AG04449 (cell line): ENCODE results near the gene RPL41.

ENCODE experiments used
- CTCF ChIA-PET: fragments of 350-600 bp; formaldehyde crosslinking; extraction: SDS; loops from one replicate; lab custom pipeline; 2021; ENCODE audit warnings: antibody characterized with exemption; lab: Yijun Ruan, JAX
- POLR2A ChIA-PET: fragments of 400-600, 350-600 bp; formaldehyde crosslinking; extraction: SDS; loops from one replicate; lab custom pipeline; 2020; ENCODE audit warnings: antibody characterized with exemption, inconsistent platforms; lab: Yijun Ruan, JAX
- DNase-seq: peaks from one replicate; pipeline ENCODE4 v3.0.0-alpha.2; 2010; ENCODE audit warnings: low read depth, low spot score
- H3K4me3 ChIP-seq: 2 replicates; pipeline ENCODE4 v1.5.1; 2011; ENCODE audit warnings: low read depth, mild to moderate bottlenecking, control low read depth, low read length
- CTCF ChIP-seq: IDR thresholded peaks from one replicate; pipeline ENCODE4 v1.5.1; 2011; ENCODE audit warnings: mild to moderate bottlenecking, moderate library complexity, low read length, control low read depth, inconsistent platforms; ENCODE audit not compliant: insufficient read depth; ENCODE audit errors: missing control alignments

Gene RPL41

GRCh38 chr12:56104109-56104814 is 12.2 kb upstream of the RPL41 start, which contains the start of gene PA2G4:
Gene PA2G4, plus strand, starts transcription at chr12:56104559. Its CDS starts 179 bp downstream, at chr12:56104738.
- DNase-seq, result peak; percentile 85
- POLR2A ChIA-PET, result interaction anchor here (0.6 to 3.7 kb wide), 13 partner anchors 9 to 374 kb away, joined by 3 to 49 read pairs (median 4); partner anchors contain the start of genes ERBB3, ESYT1, ORMDL2 and RAB5B
- TF ChIP-seq CTCF, result no peak
- H3K4me3 ChIP-seq, result peak within 1 kb of the TSS; percentile 88
- CTCF ChIA-PET, result interaction anchor here (0.7 to 4.7 kb wide), 16 partner anchors 8 to 364 kb away, joined by 3 to 34 read pairs (median 4); partner anchors contain the start of genes ERBB3 and ZC3H10

GRCh38 chr12:56104815-56105608 is 11.4 kb upstream of the RPL41 start:
- peak overlapping the region; percentile 88 for H3K4me3 ChIP-seq
- no peak for DNase-seq
- ChIA-PET CTCF (interaction anchor here (0.7 to 4.7 kb wide), 13 partner anchors 8 to 365 kb away, joined by 3 to 34 read pairs (median 4); partner anchors contain the start of genes ERBB3 and ZC3H10), POLR2A (interaction anchor here (0.7 to 3.7 kb wide), 8 partner anchors 11 to 287 kb away, joined by 3 to 49 read pairs (median 8); partner anchors contain the start of genes ERBB3, ESYT1, ORMDL2 and RPL41)
- TF ChIP-seq CTCF, result no peak

- DNase-seq, result no peak
- H3K4me3 ChIP-seq, result peak overlapping the region; percentile 88
- TF ChIP-seq CTCF, result no peak
- CTCF ChIA-PET, result interaction anchor here (1.6 to 4.7 kb wide), 7 partner anchors 13 to 364 kb away, joined by 3 to 34 read pairs (median 13); partner anchors contain the start of genes ERBB3 and ZC3H10
- POLR2A ChIA-PET, result interaction anchor here (0.7 to 3.7 kb wide), 2 partner anchors 11 to 58 kb away, joined by 7 to 49 read pairs; partner anchors contain the start of genes RPL41 and ZC3H10
Measured at GRCh38 chr12:56105609-56105902, 10.9 kb upstream of the RPL41 start.

- DNase-seq, result no peak
- POLR2A ChIA-PET, result interaction anchor here (1.5 kb wide), 1 partner anchor 11 kb away, joined by 3 read pairs; the partner anchor contains the start of gene ZC3H10
- no peak overlapping the region for H3K4me3 ChIP-seq
- CTCF ChIA-PET, result interaction anchor here (0.5 to 3.5 kb wide), 6 partner anchors 11 to 486 kb away, joined by 3 to 20 read pairs (median 6); partner anchors contain the start of genes SMARCC2 and ZC3H10
- no peak for TF ChIP-seq CTCF
Measured at GRCh38 chr12:56107242-56107641, 9.2 kb upstream of the RPL41 start.

GRCh38 chr12:56110571-56110970 is 5.9 kb upstream of the RPL41 start:
- DNase-seq, result no peak
- H3K4me3 ChIP-seq, result no peak overlapping the region
- ChIA-PET CTCF (interaction anchor here (0.8 to 1.2 kb wide), 2 partner anchors 9 to 155 kb away, joined by 3 to 4 read pairs; no protein-coding TSS in a partner anchor), POLR2A (no interaction called here)
- TF ChIP-seq CTCF, result no peak
